NCI-H82 treated with DMSO at 0.1 percent for 48 hours (cell line): ENCODE data around the gene ETFB.

ENCODE experiments used
- DNase-seq: peaks from one replicate; lab custom pipeline; 2025; ENCODE audit not compliant: unreplicated experiment; lab: John Stamatoyannopoulos, UW

Gene ETFB

DNA sequence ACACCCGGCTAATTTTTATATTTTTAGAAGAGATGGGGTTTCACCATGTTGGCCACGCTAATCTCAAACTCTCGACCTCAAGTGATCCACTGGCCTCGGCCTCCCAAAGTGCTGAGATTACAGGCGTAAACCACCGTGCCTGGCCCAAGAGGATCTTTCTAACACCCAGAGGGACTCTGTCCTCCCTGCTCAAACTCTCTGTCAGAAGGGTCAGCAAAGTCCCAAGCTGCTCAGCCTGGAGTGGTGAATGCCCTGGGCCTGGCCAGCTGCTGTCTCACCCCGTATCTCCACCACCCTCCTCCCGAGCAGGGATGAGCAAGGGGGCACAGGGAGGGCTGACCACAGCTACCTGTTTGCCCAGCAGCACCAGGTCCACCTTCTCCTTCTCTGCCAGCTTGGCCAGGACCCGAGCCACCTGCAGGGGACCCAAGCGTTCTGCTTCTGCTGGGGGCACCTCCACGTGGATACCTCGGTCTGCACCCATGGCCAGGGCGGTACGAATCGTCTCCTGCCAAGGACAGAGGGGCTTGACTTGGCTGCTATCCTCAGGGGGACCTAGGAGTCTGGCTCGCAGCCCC, 13.3 kb downstream of the ETFB start:
- DNase-seq: no peak

DNA sequence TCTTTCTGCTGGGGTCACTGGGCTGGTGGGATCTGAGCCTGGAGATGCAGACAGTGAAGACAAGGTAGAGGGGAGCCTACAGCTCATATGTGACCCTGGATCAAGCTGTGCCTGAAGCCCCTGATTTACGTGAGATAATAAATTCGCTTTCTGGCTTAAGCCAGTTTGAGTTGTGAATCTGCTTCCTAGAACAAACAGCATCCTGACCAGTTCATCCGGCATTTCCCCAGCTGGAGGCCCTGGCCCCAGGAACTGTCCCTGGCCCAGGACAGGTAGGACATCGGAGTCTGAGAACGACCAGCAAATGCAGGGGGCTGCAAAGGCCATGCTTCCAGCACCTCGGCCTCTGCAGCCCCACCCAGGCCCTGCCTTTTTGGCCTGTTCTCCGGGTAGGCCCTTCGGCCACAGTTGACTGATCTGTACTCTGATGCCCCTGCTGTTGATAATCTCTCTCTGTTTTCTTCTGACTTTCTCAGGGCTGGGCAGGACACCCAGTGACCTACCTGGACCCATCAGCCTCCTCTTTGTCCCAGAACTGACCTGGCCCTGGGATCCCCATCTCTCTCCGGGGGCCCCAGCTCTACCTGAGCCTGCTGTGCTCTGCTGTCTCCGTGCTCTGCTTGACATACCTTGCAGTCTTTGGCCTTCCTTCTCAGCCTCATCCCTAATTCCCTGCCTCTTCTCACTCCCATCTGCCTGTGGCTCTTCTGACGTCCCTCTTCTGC, 14.8 kb downstream of the ETFB start:
- no peak for DNase-seq

DNA sequence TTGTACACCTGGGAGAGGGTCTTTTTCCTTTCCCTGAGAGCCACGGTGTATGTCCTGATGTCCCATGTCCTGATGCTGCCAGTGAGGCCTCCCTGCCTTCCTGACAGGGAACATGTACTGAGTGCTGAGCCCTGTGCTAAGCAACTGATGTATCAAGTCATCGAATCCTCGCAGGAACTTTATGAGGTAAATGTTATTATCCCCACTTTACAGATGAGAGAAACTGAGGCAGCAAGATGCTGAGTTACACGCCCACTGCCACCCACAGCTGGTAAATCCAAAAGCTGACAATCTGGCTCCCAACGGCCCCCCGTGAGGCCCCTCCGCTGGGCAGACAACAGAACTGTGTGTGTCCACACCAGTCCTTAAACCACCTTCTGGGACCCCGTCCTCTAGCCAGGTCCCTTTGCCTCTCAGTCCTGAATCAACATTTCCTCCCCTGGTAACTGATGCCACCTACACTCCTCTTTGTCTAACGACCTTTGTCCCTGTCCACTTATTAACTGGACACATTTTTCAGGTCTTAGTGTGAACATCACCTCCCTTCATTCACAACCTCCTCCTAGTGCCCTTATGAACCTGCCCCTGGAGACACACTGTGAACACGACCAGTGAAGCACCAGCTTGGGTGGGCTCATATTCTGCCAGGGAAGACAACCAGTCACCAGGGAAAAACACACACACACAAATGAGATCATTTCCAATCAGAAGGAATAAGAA, 18.8 kb downstream of the ETFB start:
- no peak for DNase-seq

DNA sequence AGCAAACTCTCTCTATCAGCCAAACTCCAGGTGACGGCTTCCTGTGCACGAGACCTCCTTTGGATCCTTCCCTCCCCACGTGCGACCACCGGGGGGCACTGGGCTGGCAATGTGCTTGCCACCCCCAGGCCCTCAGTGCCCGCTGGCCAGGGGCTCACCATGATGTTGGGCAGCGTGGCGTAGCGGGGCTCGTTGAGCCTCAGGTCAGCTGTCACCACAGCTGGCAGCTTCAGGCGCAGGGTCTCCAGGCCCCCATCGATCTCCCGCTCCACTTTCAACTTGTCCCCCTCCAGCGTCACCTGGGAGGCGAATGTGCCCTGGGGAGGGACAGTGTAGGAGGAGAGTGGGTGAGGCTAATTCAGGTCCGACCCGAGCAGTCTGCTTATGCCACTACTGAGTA, 19.4 kb downstream of the ETFB start:
- no peak for DNase-seq

DNA sequence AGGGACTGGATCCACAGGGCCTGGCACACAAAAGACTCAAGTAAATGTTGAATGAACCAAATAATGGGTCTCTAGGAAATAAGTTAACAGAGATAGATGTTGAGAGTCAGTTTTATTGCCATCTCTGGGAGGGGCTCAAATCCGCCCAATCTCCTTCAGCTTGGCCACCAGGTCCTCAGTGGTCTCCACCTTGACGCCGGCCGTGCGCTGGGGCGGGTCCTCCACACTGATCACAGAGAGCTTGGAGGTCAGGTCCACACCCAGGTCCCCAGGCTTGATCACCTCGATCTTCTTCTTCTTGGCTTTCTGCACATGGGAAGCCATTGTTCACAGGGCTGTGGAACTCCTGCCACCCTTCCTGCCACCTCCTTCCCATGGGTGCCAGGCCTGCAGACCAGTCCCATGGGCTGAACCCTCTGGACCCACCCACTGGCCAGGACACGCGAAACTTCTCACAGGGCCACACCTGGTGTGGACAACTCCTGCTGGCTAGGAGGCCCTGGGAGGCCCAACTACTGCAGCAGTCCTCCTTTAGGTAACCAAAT, 21.0 kb downstream of the ETFB start:
- no peak for DNase-seq

DNA sequence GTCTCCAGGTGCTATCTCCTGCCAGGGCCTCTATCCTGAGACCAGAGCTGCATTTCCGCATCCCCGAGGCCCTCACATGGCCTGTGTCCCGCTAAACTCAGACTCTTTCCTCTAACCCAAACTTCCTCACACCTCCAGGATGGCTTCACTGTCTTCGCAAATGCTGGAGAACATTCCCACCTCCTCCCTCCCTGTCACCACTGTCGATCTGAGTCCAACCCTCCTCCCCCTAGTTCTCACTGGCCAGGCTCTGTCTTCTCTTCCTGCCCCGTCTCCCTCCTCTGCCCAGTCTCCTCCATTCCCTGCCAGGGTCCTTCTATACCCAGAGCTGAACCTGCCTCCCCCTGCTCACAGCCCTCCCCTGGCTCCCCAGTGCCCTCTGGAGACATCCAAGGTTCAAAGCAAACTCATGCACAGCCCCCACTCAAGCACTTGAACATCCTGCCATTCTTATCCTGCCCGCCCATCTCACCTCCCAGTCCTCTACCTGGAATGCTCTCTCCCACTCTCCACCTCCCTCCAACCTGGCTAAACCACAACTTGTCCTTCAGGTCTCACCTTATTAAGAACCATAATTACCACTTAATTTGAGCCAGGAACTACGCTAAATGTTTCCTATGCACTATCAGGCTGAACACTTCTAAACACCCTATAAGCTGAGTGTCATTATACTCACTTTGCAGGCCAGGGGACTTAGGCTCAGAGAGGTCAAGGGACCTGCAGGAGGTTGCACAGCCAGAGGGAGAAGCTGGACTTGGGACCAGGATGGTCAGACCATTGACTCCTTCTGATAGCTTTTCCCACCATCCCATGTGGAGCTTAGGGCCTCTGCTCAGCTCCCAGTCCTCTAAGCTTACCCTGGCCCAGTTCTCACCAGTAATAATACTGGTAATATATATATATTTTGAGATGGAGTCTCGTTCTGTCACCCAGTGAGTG, 23.3 kb downstream of the ETFB start:
- no peak for DNase-seq

DNA sequence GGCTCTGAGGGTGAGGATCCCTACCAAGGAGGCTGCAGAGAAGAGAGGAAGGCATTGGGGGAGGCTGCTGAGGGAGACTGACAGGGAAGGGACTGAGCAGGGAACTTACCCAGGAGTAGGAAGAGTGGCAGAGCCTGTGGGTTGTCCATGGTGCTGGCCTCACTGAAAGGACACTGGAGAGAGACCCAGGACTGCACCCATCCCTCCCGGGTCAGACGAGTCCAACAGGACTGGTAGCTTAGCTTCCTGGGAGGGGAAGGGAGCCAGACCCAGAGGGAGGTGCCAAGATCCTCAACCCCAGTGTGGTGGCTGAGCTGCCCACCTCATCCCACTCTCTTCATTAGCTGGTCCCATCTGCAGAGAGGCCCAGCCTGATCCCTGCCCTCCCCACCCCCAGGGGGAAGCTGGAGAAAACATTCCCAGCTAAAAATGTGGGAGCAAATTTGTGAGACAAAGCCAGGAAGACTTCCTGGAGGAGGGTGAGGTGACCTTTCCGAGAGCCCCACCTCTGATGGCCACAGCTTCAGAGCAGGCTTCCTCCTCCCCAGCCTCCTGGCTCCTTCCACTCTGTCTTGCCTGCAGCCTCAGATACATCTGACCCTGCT, 24.1 kb downstream of the ETFB start, which contains the start of gene VSIG10L:
Gene VSIG10L, minus strand, starts transcription at position 164 of the 605 bp plus-strand sequence. Its CDS starts 15 bp downstream, at position 149.
- DNase-seq: no peak

DNA sequence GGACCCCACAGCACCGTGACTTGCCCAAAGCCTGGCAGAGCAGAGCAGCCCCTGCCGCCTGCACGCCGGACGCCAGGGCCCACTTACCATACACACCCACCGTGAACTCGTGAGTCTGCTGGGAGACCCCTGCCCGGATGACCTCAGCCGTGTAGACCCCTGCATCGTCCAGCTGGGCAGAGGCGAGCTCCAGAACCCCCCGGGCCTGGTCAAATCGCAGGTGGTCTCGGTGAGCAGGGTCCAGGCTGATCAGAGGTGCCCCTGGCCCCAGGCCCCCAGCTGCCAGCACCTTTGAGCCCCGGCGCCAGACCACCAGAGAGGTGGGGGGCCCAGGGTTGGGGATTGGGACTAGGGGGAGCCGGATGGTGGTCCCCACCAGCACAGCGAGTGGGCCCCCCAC, 25.1 kb downstream of the ETFB start:
- DNase-seq: no peak

DNA sequence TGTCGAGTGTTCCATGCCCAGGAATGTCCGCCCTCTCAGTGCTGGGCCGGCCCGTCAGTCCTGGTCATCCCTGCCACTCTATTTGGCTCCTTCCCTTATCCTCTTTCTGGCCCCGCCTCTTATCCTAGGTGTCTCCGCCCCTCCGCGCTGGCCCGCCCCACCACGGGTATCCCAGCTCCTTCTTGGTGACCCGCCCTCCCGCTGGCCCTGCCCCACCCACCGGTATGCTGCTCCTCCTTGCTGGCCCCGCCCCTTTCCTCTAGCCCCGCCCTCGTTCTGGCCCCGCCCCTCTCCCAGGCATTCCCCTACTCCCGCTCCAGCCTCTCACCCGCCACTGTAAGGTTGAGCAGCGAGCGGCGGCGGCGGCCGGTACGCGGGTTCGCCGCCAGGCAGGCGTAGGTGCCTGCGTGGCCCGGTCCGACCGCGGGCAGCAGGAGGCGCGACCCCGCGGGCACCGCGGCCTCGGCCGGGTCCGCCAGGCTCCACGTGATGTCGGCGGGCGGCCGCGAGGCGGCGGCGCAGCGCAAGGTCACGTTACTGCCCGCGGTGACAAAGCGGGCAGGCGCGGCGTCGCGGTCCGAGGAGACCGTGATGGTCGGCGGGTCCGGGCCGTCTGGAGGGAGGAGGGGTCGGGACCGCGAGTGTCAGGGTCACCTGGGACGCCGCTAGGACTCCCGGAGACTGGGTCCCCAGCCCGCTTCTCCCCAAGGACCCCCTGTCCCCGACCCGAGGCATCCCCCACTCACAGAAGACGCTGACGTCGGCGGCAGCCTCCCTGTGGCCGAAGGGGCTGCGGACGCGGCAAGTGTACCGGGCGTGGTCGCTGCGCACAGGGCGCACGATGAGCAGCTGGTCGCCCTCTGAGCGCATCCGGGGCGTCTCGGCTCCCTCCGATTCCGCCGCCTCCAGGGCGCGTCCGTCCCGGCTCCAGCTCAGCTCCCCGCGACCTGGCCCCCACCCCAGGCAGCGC, 26.2 kb downstream of the ETFB start:
- peak; percentile 80 for DNase-seq

DNA sequence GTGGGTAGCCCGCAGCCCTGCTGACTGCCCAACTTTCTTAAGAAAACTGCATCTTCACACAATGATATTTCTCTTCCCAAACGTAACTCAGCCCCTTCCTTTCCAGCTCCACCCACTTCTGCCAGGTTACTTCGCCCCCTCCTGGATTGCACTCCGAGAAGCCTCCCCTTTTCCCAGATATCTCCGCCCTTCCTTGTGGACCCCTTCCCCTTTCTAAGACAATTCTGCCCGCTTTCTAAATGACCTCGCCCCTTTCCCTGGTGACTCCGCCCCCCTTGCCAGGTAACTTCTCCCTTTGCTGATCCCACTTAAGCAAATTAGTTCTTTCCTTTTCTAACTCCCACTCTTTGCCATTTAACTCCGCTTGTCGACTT, 26.9 kb downstream of the ETFB start:
- no peak for DNase-seq

DNA sequence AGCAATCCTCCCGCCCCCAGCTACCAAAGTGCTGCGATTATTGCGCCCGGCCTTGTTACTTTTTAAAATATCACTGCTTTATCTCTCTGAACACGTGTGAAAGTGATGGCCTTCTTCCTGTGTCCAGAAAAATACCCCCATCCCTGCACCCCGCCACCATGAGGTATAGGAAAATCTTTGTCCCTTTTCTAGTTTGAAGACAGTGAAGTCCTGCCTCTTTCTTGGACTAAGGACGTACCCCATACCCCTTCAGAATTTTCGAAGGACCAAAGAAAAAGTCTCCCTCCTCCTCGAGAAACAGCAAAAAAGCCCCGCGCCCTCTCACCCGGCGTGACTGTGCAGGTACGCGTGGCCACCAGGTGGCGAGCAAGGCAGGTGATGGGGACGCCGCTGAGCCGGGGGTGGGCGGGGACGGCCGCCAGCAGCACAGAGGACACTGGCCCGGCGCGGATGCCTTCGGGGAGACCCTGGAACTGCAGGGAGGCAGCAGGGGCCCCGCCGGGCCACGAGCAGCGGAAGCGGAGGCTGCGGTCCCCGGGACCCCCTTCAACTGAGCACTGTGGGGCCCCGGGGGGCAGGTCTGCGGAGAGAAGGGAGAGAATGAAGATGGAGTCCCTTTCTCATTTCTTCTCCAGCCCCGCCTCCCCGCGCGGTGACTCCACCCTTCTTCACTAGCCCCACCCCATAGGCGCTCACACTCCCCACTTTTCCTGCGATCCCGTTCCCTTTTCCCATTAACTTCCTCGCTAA, 27.4 kb downstream of the ETFB start:
- peak; percentile 46 for DNase-seq

DNA sequence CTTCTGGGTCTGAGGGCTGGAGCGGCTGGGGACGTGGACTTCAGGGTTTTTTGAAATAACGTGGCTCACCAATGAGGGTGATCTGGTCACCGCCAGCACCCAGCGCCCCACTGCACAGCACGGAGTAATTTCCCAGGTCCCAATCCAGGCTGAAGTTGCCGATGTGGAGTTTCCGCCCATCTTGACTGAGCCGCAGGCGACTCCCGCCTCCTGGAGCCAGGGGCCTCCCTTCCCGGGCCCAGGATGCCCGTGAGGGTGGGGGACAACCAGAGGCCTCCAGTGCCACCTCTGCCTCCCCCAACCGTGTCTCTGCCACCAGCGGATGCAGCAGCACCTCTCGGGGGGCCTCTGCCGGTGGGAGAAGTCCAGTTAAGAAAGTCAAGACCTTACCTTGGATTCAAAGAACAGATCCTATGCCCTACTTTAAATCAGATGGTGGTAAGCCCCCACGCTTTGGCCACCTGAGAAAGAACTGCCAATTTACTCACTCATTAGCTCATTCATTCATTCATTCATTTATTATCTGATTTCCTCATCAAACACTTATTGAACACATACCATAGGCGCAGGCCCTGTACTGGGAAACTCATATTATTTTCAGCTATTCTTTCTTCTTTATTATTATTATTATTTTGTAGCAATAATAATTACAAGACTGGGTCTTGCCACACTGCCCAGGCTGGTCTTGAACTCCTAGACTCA, 28.2 kb downstream of the ETFB start:
- DNase-seq: no peak

DNA sequence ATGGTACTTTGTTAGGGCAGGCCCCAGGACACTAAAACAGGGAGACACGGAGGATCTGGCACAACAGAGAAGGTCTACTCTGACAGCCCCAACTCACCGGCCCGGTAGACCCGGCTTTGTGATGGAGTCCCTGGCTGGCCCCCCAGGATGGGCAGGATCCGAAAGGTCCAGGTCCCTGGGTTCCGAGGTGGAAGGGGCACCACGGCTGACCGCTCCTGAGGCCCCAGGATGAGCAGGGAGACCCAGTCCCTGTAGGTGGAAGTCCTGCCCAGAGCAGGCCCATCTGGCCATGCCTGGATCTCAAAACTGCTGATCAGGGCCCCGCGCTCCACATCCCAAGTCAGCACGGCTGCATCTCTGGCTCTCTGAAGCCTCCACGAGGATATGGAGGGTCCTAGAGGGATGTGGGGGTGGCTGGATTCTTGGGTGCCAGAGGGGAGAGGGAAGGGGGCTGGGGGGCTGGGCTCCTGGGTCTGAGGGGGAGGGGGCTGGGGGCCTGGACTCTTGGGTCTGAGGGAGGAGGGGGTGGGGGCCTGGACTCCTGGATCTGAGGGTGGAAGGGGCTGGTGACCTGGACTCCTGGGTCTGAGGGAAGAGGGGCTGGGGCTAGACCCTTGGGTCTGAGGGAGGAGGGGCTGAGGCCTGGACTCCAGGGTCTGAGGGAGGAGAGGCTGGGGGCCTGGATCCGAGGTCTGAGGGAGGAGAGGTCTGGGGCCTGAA, 28.9 kb downstream of the ETFB start:
- DNase-seq: no peak

DNA sequence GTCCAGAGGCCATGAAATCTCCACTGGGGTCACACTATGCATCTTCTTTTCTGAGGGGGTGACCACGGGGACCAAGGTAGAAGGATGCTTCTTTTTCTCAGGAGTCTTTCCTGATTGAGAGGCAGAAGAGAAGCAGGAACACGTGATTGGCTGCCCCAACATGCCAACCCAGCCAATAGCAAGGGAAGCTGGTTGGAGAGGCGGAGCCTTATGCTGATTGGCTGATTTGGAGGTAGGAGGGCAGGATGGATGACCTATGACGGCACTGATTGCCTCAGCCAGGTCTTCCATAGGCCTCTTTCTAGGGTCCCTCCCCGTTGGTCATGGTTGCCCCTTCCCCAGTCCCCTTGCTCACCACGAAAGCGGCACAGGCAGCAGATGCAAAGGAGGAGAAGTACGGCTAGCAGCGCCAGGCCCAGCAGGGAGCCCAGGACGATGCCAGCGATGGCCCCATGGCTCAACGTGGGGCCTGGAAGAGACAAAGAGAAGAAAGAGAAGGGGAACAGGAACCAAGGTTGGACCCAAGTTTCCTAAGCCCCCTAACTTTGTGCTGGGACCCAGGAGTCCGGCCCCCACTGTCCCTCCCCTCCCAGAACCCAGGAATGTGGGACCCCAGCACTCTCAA, 32.2 kb downstream of the ETFB start:
- DNase-seq: no peak

DNA sequence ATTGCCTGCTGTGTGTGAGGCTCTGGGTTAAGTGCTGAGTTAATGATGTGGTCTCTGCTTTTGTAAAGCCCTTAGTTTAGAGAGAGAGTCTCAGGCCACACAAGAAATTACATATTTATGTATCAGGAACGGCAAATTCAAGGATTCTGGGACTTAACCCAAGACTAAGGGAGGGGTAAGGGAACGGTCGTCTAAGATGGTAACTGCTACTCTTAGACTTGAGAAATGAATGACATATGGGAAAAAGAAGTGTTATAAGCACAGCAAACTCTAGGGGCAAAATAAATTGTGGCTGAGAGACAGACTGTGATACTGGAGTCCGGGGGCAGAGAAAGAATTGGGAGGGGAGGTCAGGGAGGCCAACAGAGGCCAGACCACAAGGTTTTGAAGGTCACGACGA, 34.5 kb downstream of the ETFB start:
- DNase-seq: no peak

DNA sequence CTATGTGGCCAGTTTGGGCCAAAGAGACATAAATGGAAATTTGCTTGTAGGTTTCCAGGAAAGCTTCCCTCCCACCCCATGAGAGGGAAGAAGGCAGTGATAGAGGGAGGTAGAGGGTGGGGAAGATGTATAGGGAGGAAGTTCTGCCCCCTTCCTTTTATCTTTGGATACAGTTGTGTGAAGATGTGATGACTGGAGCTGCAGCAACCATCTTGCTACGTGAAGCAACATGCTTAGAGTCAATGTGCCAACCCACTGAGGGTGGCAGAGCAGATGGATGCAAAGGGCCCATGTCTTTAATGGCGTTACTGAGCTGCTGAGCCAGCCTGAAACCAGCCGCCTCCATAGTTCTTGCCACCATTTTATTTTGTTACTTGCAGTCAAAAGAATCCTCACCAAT, 35.0 kb downstream of the ETFB start:
- no peak for DNase-seq

DNA sequence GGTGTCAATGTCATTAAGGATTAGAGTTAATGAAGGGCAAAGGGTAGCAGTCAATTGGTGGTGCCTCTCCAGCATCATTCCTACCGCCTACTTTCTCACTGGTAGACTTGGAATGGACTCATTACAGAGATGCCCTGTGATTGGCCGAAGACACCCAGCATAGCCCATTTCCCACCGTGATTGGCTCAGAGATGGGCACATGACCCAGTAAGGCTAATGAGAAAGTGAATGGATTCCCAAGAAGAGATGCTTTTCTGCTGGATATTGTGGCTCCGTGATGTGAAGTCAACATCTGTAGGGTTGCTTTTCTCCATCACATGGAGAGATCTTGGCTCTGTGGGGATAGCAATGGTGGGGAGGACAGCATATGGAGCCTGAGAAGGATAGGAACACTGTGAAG, 35.8 kb downstream of the ETFB start:
- DNase-seq: no peak
